Measurements from ENCODE around the gene SEPTIN8.
"Not testable (repeated sequence)": the region's sequence is repeated elsewhere in the genome, so short reads cannot be mapped to it uniquely, and the experiment has no call there.

The SEPTIN8 gene

GRCh38 chr5:132804219-132804618, 27.2 kb upstream of the SEPTIN8 start:
- not testable (repeated sequence) for H3K9ac ChIP-seq (ENCODE audit: low read depth, low read length, poor library complexity); H3K9me3 ChIP-seq (replicated peaks in 1 of 2; ENCODE audit: control insufficient read depth in 2 of 2, insufficient read depth in 1 of 2, low read depth in 1 of 2, low read length in 2 of 2); H3K79me1 ChIP-seq (ENCODE audit: low read depth, low read length); H3K4ac ChIP-seq (ENCODE audit: low read length); H3K4me3 ChIP-seq (ENCODE audit: low read length in 2 of 2); H3K14ac ChIP-seq (ENCODE audit: low read length); H2BK120ac ChIP-seq (ENCODE audit: low read depth, low read length); H4K91ac ChIP-seq (ENCODE audit: low read depth, low read length, poor library complexity); H3K36me3 ChIP-seq (replicated peaks in 1 of 2; ENCODE audit: control insufficient read depth in 2 of 2, insufficient read depth in 2 of 2, low read length in 2 of 2); H3K27ac ChIP-seq (replicated peaks; ENCODE audit: low read length); H3K18ac ChIP-seq (ENCODE audit: low read length); H2BK5ac ChIP-seq (ENCODE audit: low read length); H4K8ac ChIP-seq (ENCODE audit: low read depth, low read length); H2AK5ac ChIP-seq (ENCODE audit: low read depth, low read length); H3K4me1 ChIP-seq (ENCODE audit: control insufficient read depth in 2 of 2, insufficient read depth in 1 of 2, low read depth in 1 of 2, low read length in 2 of 2); H3K23ac ChIP-seq (ENCODE audit: low read depth, low read length, poor library complexity); H2BK12ac ChIP-seq (ENCODE audit: low read length); H2AFZ ChIP-seq (ENCODE audit: low read length); DNase-seq (ENCODE audit: low spot score); H3K4me2 ChIP-seq (ENCODE audit: insufficient read depth, low read length, poor library complexity, severe bottlenecking); H2BK15ac ChIP-seq (ENCODE audit: low read length)
- peaks cover 0 to 33% (median 0%) of the 10 kb centered on the region in 3 experiments for H3K27me3 ChIP-seq (ENCODE audit: control insufficient read depth in 3 of 3, insufficient read depth in 3 of 3, low read depth in 1 of 3, low read length in 3 of 3)
- WGBS, 2 donors (ENCODE audit: extremely low coverage in 2 of 2, insufficient read length in 2 of 2, insufficient replicate concordance in 1 of 2): no CpG with 5 or more reads among the region's 1 CpG

GRCh38 chr5:132802685-132803066, 25.6 kb upstream of the SEPTIN8 start:
- no CpG with 5 or more reads among the region's 5 CpGs for WGBS, 2 donors (ENCODE audit: extremely low coverage in 2 of 2, insufficient read length in 2 of 2, insufficient replicate concordance in 1 of 2)
- H2AK5ac ChIP-seq (ENCODE audit: low read depth, low read length); H3K9ac ChIP-seq (ENCODE audit: low read depth, low read length, poor library complexity): not testable (repeated sequence)

GRCh38 chr5:132802044-132802684, 25.1 kb upstream of the SEPTIN8 start:
- Histone ChIP-seq H3K4me2 (ENCODE audit: insufficient read depth, low read length, poor library complexity, severe bottlenecking) (no peak overlapping the region), H3K4ac (ENCODE audit: low read length) (no peak overlapping the region), H3K4me1 (ENCODE audit: control insufficient read depth in 2 of 2, insufficient read depth in 1 of 2, low read depth in 1 of 2, low read length in 2 of 2) (peaks cover under 1 to 6% of the 10 kb centered on the region in 2 donors), H2BK120ac (ENCODE audit: low read depth, low read length) (no peak overlapping the region), H2AFZ (ENCODE audit: low read length) (no peak overlapping the region), H2AK5ac (ENCODE audit: low read depth, low read length) (no peak overlapping the region), H3K4me3 (ENCODE audit: low read length in 2 of 2) (no peak overlapping the region), H3K14ac (ENCODE audit: low read length) (no peak overlapping the region), H3K27ac (replicated peaks; ENCODE audit: low read length) (no peak overlapping the region), H3K36me3 (replicated peaks in 1 of 2; ENCODE audit: control insufficient read depth in 2 of 2, insufficient read depth in 2 of 2, low read length in 2 of 2) (no peaks in the 10 kb centered on the region), H4K8ac (ENCODE audit: low read depth, low read length) (no peak overlapping the region), H4K91ac (ENCODE audit: low read depth, low read length, poor library complexity) (no peak overlapping the region), H3K18ac (ENCODE audit: low read length) (no peak overlapping the region), H2BK5ac (ENCODE audit: low read length) (no peak overlapping the region), H3K23ac (ENCODE audit: low read depth, low read length, poor library complexity) (no peak overlapping the region), H3K79me1 (ENCODE audit: low read depth, low read length) (no peaks in the 10 kb centered on the region), H3K9me3 (replicated peaks in 1 of 2; ENCODE audit: control insufficient read depth in 2 of 2, insufficient read depth in 1 of 2, low read depth in 1 of 2, low read length in 2 of 2) (no peaks in the 10 kb centered on the region), H3K27me3 (ENCODE audit: control insufficient read depth in 3 of 3, insufficient read depth in 3 of 3, low read depth in 1 of 3, low read length in 3 of 3) (peaks cover 0 to 31% (median 0%) of the 10 kb centered on the region in 3 experiments), H2BK15ac (ENCODE audit: low read length) (no peak overlapping the region), H3K9ac (ENCODE audit: low read depth, low read length, poor library complexity) (no peak overlapping the region), H2BK12ac (ENCODE audit: low read length) (no peak overlapping the region)
- DNase-seq (ENCODE audit: low spot score): no peak
- no CpG with 5 or more reads among the region's 5 CpGs for WGBS, 2 donors (ENCODE audit: extremely low coverage in 2 of 2, insufficient read length in 2 of 2, insufficient replicate concordance in 1 of 2)

More at GRCh38 chr5:132802685-132803066, 25.6 kb upstream of the SEPTIN8 start:
- H3K23ac ChIP-seq (ENCODE audit: low read depth, low read length, poor library complexity); H2AFZ ChIP-seq (ENCODE audit: low read length); H3K18ac ChIP-seq (ENCODE audit: low read length); DNase-seq (ENCODE audit: low spot score); H3K36me3 ChIP-seq (replicated peaks in 1 of 2; ENCODE audit: control insufficient read depth in 2 of 2, insufficient read depth in 2 of 2, low read length in 2 of 2); H3K4ac ChIP-seq (ENCODE audit: low read length); H2BK12ac ChIP-seq (ENCODE audit: low read length); H3K4me2 ChIP-seq (ENCODE audit: insufficient read depth, low read length, poor library complexity, severe bottlenecking); H3K4me3 ChIP-seq (ENCODE audit: low read length in 2 of 2); H3K79me1 ChIP-seq (ENCODE audit: low read depth, low read length); H3K14ac ChIP-seq (ENCODE audit: low read length); H3K4me1 ChIP-seq (ENCODE audit: control insufficient read depth in 2 of 2, insufficient read depth in 1 of 2, low read depth in 1 of 2, low read length in 2 of 2); H2BK5ac ChIP-seq (ENCODE audit: low read length); H2BK120ac ChIP-seq (ENCODE audit: low read depth, low read length); H4K91ac ChIP-seq (ENCODE audit: low read depth, low read length, poor library complexity); H2BK15ac ChIP-seq (ENCODE audit: low read length); H3K9me3 ChIP-seq (replicated peaks in 1 of 2; ENCODE audit: control insufficient read depth in 2 of 2, insufficient read depth in 1 of 2, low read depth in 1 of 2, low read length in 2 of 2); H3K27ac ChIP-seq (replicated peaks; ENCODE audit: low read length); H4K8ac ChIP-seq (ENCODE audit: low read depth, low read length): not testable (repeated sequence)
- H3K27me3 ChIP-seq (ENCODE audit: control insufficient read depth in 3 of 3, insufficient read depth in 3 of 3, low read depth in 1 of 3, low read length in 3 of 3): peaks cover 0 to 26% (median 0%) of the 10 kb centered on the region in 3 experiments

- no peak overlapping the region for H2BK5ac ChIP-seq (ENCODE audit: low read length)
- H3K4me2 ChIP-seq (ENCODE audit: insufficient read depth, low read length, poor library complexity, severe bottlenecking): no peak overlapping the region
- no peak overlapping the region for H2BK15ac ChIP-seq (ENCODE audit: low read length)
- no peak overlapping the region for H4K91ac ChIP-seq (ENCODE audit: low read depth, low read length, poor library complexity)
- no peaks in the 10 kb centered on the region for H3K36me3 ChIP-seq (replicated peaks in 1 of 2; ENCODE audit: control insufficient read depth in 2 of 2, insufficient read depth in 2 of 2, low read length in 2 of 2)
- no peak overlapping the region for H3K4me3 ChIP-seq (ENCODE audit: low read length in 2 of 2)
- H3K9ac ChIP-seq (ENCODE audit: low read depth, low read length, poor library complexity): no peak overlapping the region
- H3K9me3 ChIP-seq (replicated peaks in 1 of 2; ENCODE audit: control insufficient read depth in 2 of 2, insufficient read depth in 1 of 2, low read depth in 1 of 2, low read length in 2 of 2): no peaks in the 10 kb centered on the region
- no peak overlapping the region for H2BK120ac ChIP-seq (ENCODE audit: low read depth, low read length)
- no peak overlapping the region for H2AK5ac ChIP-seq (ENCODE audit: low read depth, low read length)
- no peaks in the 10 kb centered on the region for H3K79me1 ChIP-seq (ENCODE audit: low read depth, low read length)
- no peak overlapping the region for H2AFZ ChIP-seq (ENCODE audit: low read length)
- peaks cover 0 to 37% (median 0%) of the 10 kb centered on the region in 3 experiments for H3K27me3 ChIP-seq (ENCODE audit: control insufficient read depth in 3 of 3, insufficient read depth in 3 of 3, low read depth in 1 of 3, low read length in 3 of 3)
- H3K4ac ChIP-seq (ENCODE audit: low read length): no peak overlapping the region
- peaks cover 0 to 3% of the 10 kb centered on the region in 2 donors for H3K4me1 ChIP-seq (ENCODE audit: control insufficient read depth in 2 of 2, insufficient read depth in 1 of 2, low read depth in 1 of 2, low read length in 2 of 2)
- H3K23ac ChIP-seq (ENCODE audit: low read depth, low read length, poor library complexity): no peak overlapping the region
- H3K18ac ChIP-seq (ENCODE audit: low read length): no peak overlapping the region
- no peak overlapping the region for H4K8ac ChIP-seq (ENCODE audit: low read depth, low read length)
- no peak overlapping the region for H3K27ac ChIP-seq (replicated peaks; ENCODE audit: low read length)
- DNase-seq (ENCODE audit: low spot score): no peak
- no peak overlapping the region for H2BK12ac ChIP-seq (ENCODE audit: low read length)
- WGBS, 2 donors (ENCODE audit: extremely low coverage in 2 of 2, insufficient read length in 2 of 2, insufficient replicate concordance in 1 of 2): no CpG with 5 or more reads among the region's 2 CpGs
- H3K14ac ChIP-seq (ENCODE audit: low read length): no peak overlapping the region
Observed at GRCh38 chr5:132800545-132800944, 23.5 kb upstream of the SEPTIN8 start.

Data from neuronal stem cell (in vitro differentiated cells).